Esophagus muscularis mucosa (tissue), 3 donors: ENCODE data around the gene TEX261.

Experiments
- CTCF ChIP-seq, 3 experiments: fragments of 200-600 bp in 2 of 3; fragments of 450-650 bp in 1 of 3; sonication (generic) in 2 of 3; IDR thresholded peaks; one replicate each; pipeline ENCODE4 v1.5.1; 2017 to 2019; ENCODE audit warnings: antibody characterized with exemption in 3 of 3, mild to moderate bottlenecking in 2 of 3, moderate library complexity in 1 of 3
- POLR2A ChIP-seq: fragments of 450-650 bp; IDR thresholded peaks from one replicate; pipeline ENCODE4 v1.6.1; 2017; ENCODE audit warnings: antibody characterized with exemption, moderate library complexity, mild to moderate bottlenecking, low read depth
- POLR2AphosphoS5 ChIP-seq, 2 donors: sonication (generic); formaldehyde crosslinking; IDR thresholded peaks; one replicate each; pipeline ENCODE4 v1.6.1; 2017; ENCODE audit warnings: antibody characterized with exemption in 2 of 2

GRCh38 chr2:70984228-70984575 is 10.5 kb downstream of the TEX261 start:
- TF ChIP-seq CTCF (IDR thresholded peaks at IDR 0.05) (no peak), POLR2AphosphoS5 (IDR thresholded peaks at IDR 0.05) (no peak), POLR2A (no peak)
